ENCODE results near the gene PLCB4. TPM values are rescaled to one million over a fixed set of nuclear protein-coding genes. Genes with fewer than 3 reads are reported as not detected.
A peak's percentile ranks its signal among the peaks of the same experiment; 100 is the strongest.

Gene PLCB4
- polyA plus RNA-seq, 1 of the 3 experiments (the other 2 are of a cell fraction), result 5.5 TPM

DNA sequence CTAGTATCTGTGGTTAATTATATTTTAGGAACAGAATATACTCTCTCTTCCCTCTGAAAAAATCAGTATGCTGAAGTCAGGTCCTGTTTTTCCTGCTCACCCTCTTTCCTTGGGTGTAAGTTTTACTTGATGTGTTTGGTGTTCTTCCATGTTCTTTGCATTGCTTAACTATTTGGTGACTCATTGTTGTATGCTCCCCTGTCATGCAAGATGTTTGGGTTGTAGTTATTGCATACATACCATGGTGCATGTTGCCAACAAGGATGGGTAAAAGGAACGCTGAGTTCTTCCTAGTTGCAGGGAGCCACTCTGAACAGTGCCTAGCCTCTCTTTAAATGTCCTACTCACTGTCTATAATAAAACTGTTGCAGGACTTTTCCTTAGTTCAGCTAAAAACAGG, 237.6 kb downstream of the PLCB4 start:
- Histone ChIP-seq H3K9ac (no peak overlapping the region), H3K27me3 (ENCODE audit: insufficient read depth) (no peaks in the 10 kb centered on the region), H3K36me3 (replicated peaks in 1 of 2; ENCODE audit: control insufficient read depth in 1 of 2, insufficient read depth in 2 of 2, low read length in 1 of 2) (no peaks in the 10 kb centered on the region), H3F3A (replicated peaks; ENCODE audit: insufficient read depth) (no peaks in the 10 kb centered on the region), H3K4me1 (ENCODE audit: control insufficient read depth in 1 of 2, insufficient read depth in 2 of 2, low read depth in 1 of 2, low read length in 1 of 2) (peaks cover 0 to 14% of the 10 kb centered on the region in 2 experiments; a peak in 2 of 4 replicates), H3K79me2 (ENCODE audit: insufficient read depth) (no peaks in the 10 kb centered on the region), H3K9me3 (no peaks in the 10 kb centered on the region), H2AFZ (ENCODE audit: low read depth) (no peak overlapping the region), H3K27ac (ENCODE audit: low read depth in 2 of 2, low read length in 1 of 2) (no peak overlapping the region), H4K20me1 (ENCODE audit: insufficient read depth) (no peaks in the 10 kb centered on the region), H3K4me2 (no peak overlapping the region), H3K4me3 (ENCODE audit: low read depth in 2 of 2, low read length in 1 of 2) (no peak overlapping the region), H3K9me2 (no peaks in the 10 kb centered on the region)
- no peak for TF ChIP-seq SMC3 (IDR thresholded peaks at IDR 0.05; ENCODE audit: low read depth, low read length)
- peak; percentile 15; the same call in 1 of the 2 replicates for TF ChIP-seq FOSL2 (IDR thresholded peaks at IDR 0.05; ENCODE audit: borderline replicate concordance, low read depth)
- DNase-seq, result no peak
- CTCF ChIA-PET, result no interaction called here
- POLR2A ChIA-PET, result no interaction called here
- 69% methylated on average over 1 of the region's 1 CpG for WGBS (ENCODE audit: low lambda C conversion rate)

DNA sequence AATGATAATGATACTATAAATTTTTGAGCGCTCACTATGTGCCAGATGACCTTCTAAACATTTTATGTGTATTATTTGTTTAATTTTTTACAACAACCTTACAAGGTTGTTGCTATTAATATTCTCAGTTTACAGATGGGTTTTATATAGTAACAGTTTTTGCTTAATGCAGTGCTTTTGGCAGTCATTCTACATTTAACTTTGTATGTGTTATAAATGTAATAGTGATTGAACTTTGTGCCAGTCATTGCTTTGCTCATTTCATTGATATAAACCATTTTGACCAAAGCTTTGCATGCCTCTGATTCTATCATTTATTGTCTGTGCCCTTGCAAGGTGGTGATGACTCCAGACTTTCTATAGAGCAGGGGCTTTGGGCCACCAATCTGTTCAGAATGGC, 239.2 kb downstream of the PLCB4 start:
- Histone ChIP-seq H4K20me1 (ENCODE audit: insufficient read depth) (no peaks in the 10 kb centered on the region), H3K9me3 (no peaks in the 10 kb centered on the region), H3K79me2 (ENCODE audit: insufficient read depth) (no peaks in the 10 kb centered on the region), H3F3A (replicated peaks; ENCODE audit: insufficient read depth) (no peaks in the 10 kb centered on the region), H3K4me1 (ENCODE audit: control insufficient read depth in 1 of 2, insufficient read depth in 2 of 2, low read depth in 1 of 2, low read length in 1 of 2) (peaks cover 0 to 9% of the 10 kb centered on the region in 2 experiments; a peak in 2 of 4 replicates), H3K9me2 (no peaks in the 10 kb centered on the region), H2AFZ (ENCODE audit: low read depth) (no peak overlapping the region), H3K27ac (ENCODE audit: low read depth in 2 of 2, low read length in 1 of 2) (no peak overlapping the region), H3K4me2 (no peak overlapping the region), H3K4me3 (ENCODE audit: low read depth in 2 of 2, low read length in 1 of 2) (no peak overlapping the region), H3K27me3 (ENCODE audit: insufficient read depth) (no peaks in the 10 kb centered on the region), H3K36me3 (replicated peaks in 1 of 2; ENCODE audit: control insufficient read depth in 1 of 2, insufficient read depth in 2 of 2, low read length in 1 of 2) (no peaks in the 10 kb centered on the region), H3K9ac (no peak overlapping the region)
- DNase-seq, result no peak
- CTCF ChIA-PET, result interaction anchor here (0.8 kb wide), 1 partner anchor 14 kb away, joined by 3 read pairs; no protein-coding TSS in a partner anchor
- TF ChIP-seq TAF1 (IDR thresholded peaks at IDR 0.05; ENCODE audit: borderline replicate concordance, low read depth, low read length), result no peak
- TF ChIP-seq GABPA (IDR thresholded peaks at IDR 0.05; ENCODE audit: low read depth), result no peak
- TF ChIP-seq EZH2phosphoT487 (IDR thresholded peaks at IDR 0.05; ENCODE audit: borderline replicate concordance, low read depth), result no peak
- TF ChIP-seq RAD21 (IDR thresholded peaks at IDR 0.05; ENCODE audit: low read length), result no peak
- TF ChIP-seq, protein P1, sequence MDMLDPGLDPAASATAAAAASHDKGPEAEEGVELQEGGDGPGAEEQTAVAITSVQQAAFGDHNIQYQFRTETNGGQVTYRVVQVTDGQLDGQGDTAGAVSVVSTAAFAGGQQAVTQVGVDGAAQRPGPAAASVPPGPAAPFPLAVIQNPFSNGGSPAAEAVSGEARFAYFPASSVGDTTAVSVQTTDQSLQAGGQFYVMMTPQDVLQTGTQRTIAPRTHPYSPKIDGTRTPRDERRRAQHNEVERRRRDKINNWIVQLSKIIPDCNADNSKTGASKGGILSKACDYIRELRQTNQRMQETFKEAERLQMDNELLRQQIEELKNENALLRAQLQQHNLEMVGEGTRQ (IDR thresholded peaks at IDR 0.05; ENCODE audit: borderline replicate concordance, low read depth, low read length), result no peak
- TF ChIP-seq NRF1 (IDR thresholded peaks at IDR 0.05; ENCODE audit: low read depth, low read length), result no peak
- WGBS (ENCODE audit: low lambda C conversion rate), result 98% methylated on average over 1 of the region's 1 CpG
- POLR2A ChIA-PET, result no interaction called here

DNA sequence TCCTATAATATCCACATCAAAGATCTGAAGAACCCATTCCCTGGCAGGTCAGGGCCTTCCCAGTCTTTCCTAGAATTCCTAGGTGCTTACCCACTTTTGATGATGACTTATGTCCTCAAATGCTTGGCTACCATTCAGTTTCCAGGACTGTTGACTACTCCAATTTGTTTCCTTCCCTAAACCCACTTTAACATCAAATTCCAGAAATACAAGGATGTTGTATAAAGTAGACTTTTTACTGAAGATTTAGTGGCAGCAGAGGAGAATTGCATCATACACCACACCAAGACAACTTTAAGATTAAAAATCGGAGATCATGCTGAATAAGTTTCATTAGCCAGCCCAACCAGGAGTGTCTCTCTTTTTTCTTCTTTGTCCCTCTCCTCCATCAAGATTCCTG, 242.2 kb downstream of the PLCB4 start:
- CTCF ChIA-PET, result no interaction called here
- TF ChIP-seq, protein P2, sequence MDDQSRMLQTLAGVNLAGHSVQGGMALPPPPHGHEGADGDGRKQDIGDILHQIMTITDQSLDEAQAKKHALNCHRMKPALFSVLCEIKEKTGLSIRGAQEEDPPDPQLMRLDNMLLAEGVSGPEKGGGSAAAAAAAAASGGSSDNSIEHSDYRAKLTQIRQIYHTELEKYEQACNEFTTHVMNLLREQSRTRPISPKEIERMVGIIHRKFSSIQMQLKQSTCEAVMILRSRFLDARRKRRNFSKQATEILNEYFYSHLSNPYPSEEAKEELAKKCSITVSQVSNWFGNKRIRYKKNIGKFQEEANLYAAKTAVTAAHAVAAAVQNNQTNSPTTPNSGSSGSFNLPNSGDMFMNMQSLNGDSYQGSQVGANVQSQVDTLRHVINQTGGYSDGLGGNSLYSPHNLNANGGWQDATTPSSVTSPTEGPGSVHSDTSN (IDR thresholded peaks at IDR 0.05), result 0 out of 2 replicates have a peak, but pooled peaks have one; percentile 9
- no peak for TF ChIP-seq TCF12 (IDR thresholded peaks at IDR 0.05)
- no peaks in the 10 kb centered on the region for H3K9me3 ChIP-seq
- H3K9me2 ChIP-seq, result no peaks in the 10 kb centered on the region
- POLR2A ChIA-PET, result no interaction called here
- H3F3A ChIP-seq (replicated peaks; ENCODE audit: insufficient read depth), result no peaks in the 10 kb centered on the region
- peak overlapping the region; percentile 46 to 76; a peak in 3 of 4 replicates for H3K27ac ChIP-seq (ENCODE audit: low read depth in 2 of 2, low read length in 1 of 2)
- WGBS (ENCODE audit: low lambda C conversion rate), result 88% methylated on average over 1 of the region's 1 CpG
- H3K36me3 ChIP-seq (replicated peaks in 1 of 2; ENCODE audit: control insufficient read depth in 1 of 2, insufficient read depth in 2 of 2, low read length in 1 of 2), result no peaks in the 10 kb centered on the region
- H2AFZ ChIP-seq (ENCODE audit: low read depth), result no peak overlapping the region
- H3K27me3 ChIP-seq (ENCODE audit: insufficient read depth), result no peaks in the 10 kb centered on the region
- H3K4me2 ChIP-seq, result no peak overlapping the region
- H3K79me2 ChIP-seq (ENCODE audit: insufficient read depth), result no peaks in the 10 kb centered on the region
- no peak overlapping the region for H3K9ac ChIP-seq
- no peaks in the 10 kb centered on the region for H4K20me1 ChIP-seq (ENCODE audit: insufficient read depth)
- DNase-seq, result no peak
- no peak overlapping the region for H3K4me3 ChIP-seq (ENCODE audit: low read depth in 2 of 2, low read length in 1 of 2)
- peaks cover 0 to 9% of the 10 kb centered on the region in 2 experiments; a peak in 2 of 4 replicates for H3K4me1 ChIP-seq (ENCODE audit: control insufficient read depth in 1 of 2, insufficient read depth in 2 of 2, low read depth in 1 of 2, low read length in 1 of 2)

Data from SK-N-SH (cell line).